Transverse colon (tissue), 4 donors: ENCODE results near the gene KRTAP5-9. TPM values are rescaled to one million over a fixed set of nuclear protein-coding genes. Genes with fewer than 3 reads are reported as not detected.

Experiments used
- DNase-seq: peaks from one replicate; pipeline ENCODE4 v3.0.0-alpha.2; 2019
- H3K27ac ChIP-seq, 4 donors: fragments of 200-600 bp; sonication (generic); 2 replicates each; pipeline ENCODE4 v1.5.1; 2016 to 2018; ENCODE audit warnings: inconsistent platforms in 4 of 4
- H3K27me3 ChIP-seq: fragments of 200-600 bp; sonication (generic); 2 replicates; pipeline ENCODE4 v1.5.1; 2017; ENCODE audit warnings: inconsistent platforms
- H3K36me3 ChIP-seq, 4 donors: fragments of 200-600 bp; sonication (generic); 2 replicates each; pipeline ENCODE4 v1.5.1; 2017 to 2019; ENCODE audit warnings: inconsistent platforms in 4 of 4
- H3K4me1 ChIP-seq, 4 donors: fragments of 200-600 bp; sonication (generic); 2 replicates each; pipeline ENCODE4 v1.5.1; 2017 to 2020; ENCODE audit warnings: inconsistent platforms in 4 of 4
- H3K4me3 ChIP-seq, 4 donors: fragments of 200-600 bp; sonication (generic); 1 replicate in 1 of 4; 2 replicates in 3 of 4; pipeline versions ENCODE4 v1.5.1 to v1.6.1; 2017 to 2019; ENCODE audit warnings: inconsistent platforms in 4 of 4
- H3K9me3 ChIP-seq, 2 donors: fragments of 200-600 bp; sonication (generic); 2 replicates each; pipeline ENCODE4 v1.5.1; 2017 to 2019; ENCODE audit warnings: inconsistent platforms in 2 of 2
- CTCF ChIP-seq, 5 experiments: fragments of 200-600 bp in 3 of 5; fragments of 450-650 bp in 2 of 5; sonication (generic) in 3 of 5; IDR thresholded peaks; 1 replicate in 2 of 5; 2 replicates in 3 of 5; pipeline ENCODE4 v1.5.1; 2016 to 2017; ENCODE audit warnings: antibody characterized with exemption in 5 of 5, inconsistent platforms in 3 of 5, mild to moderate bottlenecking in 2 of 5, moderate library complexity in 1 of 5
- EP300 ChIP-seq: sonication (generic); formaldehyde crosslinking; IDR thresholded peaks from one replicate; pipeline ENCODE4 v1.6.1; 2017; ENCODE audit warnings: antibody characterized with exemption, low read depth
- POLR2A ChIP-seq: fragments of 450-650 bp; IDR thresholded peaks from one replicate; pipeline ENCODE4 v1.6.1; 2016; ENCODE audit warnings: antibody characterized with exemption, mild to moderate bottlenecking, moderate library complexity
- POLR2AphosphoS5 ChIP-seq, 3 donors: sonication (generic); formaldehyde crosslinking; IDR thresholded peaks; one replicate each; pipeline ENCODE4 v1.6.1; 2016; ENCODE audit warnings: antibody characterized with exemption in 3 of 3
- WGBS, 2 donors: methylation state at CpG; one replicate each; pipeline ENCODE4 v1.1.5; 2018; ENCODE audit warnings: low coverage in 1 of 2; 5-methylcytosine and 5-hydroxymethylcytosine counted together
- in situ Hi-C, 4 donors: fragments of 200-750 bp; cut with MboI; loops; one replicate each; pipeline versions ENCODE4 v1.15.0 to v1.15.1; 2017; ENCODE audit warnings: low sequenced_read_pairs in 3 of 4, low pct_ligation_motif_present in 1 of 4, low pct_unique_long_range_greater_than_20kb in 1 of 4
- intact Hi-C: fragments of 100-400 bp; cut with DNase I; formaldehyde crosslinking; loops from one replicate; pipeline ENCODE4 v1.15.1; 2023; ENCODE audit warnings: low total_unique reads
- total RNA-seq, 4 donors: library from RNA; depleted of rRNA; stranded (reverse); fragments of >200 nt; gene quantifications; one replicate each; pipeline ENCODE4 v1.1.0, GENCODE V29; 2016

KRTAP5-9 gene
- total RNA-seq, 4 donors from 2014 or later, result 0.41 to 0.79 TPM; not detected in 2

GRCh38 chr11:71545405-71545966, 2.7 kb upstream of the KRTAP5-9 start:
- 89 to 91% methylated on average over 4 to 12 of the region's 12 CpGs for WGBS, 2 donors
- H3K27ac ChIP-seq, result no peak overlapping the region
- H3K27me3 ChIP-seq, result no peaks in the 10 kb centered on the region
- DNase-seq, result no peak
- H3K4me1 ChIP-seq, result no peaks in the 10 kb centered on the region
- H3K4me3 ChIP-seq, result no peak overlapping the region
- intact Hi-C loops (no loop called here), in situ Hi-C loops (no loop called here)
- no peaks in the 10 kb centered on the region for H3K9me3 ChIP-seq
- H3K36me3 ChIP-seq, result no peaks in the 10 kb centered on the region
- TF ChIP-seq POLR2A (no peak), POLR2AphosphoS5 (IDR thresholded peaks at IDR 0.05) (no peak), CTCF (IDR thresholded peaks at IDR 0.05) (no peak), EP300 (no peak)

- no peak for DNase-seq
- WGBS, 2 donors, result 47% methylated on average over 5 of the region's 5 CpGs; no CpG with 5 or more reads in 1 of the 2 donors
- intact Hi-C loops, result no loop called here
- in situ Hi-C loops, result no loop called here
- no peaks in the 10 kb centered on the region for H3K9me3 ChIP-seq
- H3K27ac ChIP-seq, result no peak overlapping the region
- H3K4me1 ChIP-seq, result no peaks in the 10 kb centered on the region
- H3K27me3 ChIP-seq, result no peaks in the 10 kb centered on the region
- TF ChIP-seq EP300 (no peak), CTCF (IDR thresholded peaks at IDR 0.05) (no peak), POLR2A (no peak)
- H3K36me3 ChIP-seq, result no peaks in the 10 kb centered on the region
- no peak overlapping the region for H3K4me3 ChIP-seq
Measured at GRCh38 chr11:71548716-71549151, 514 bp downstream of the KRTAP5-9 start.

GRCh38 chr11:71551711-71552110, 3.5 kb downstream of the KRTAP5-9 start:
- Histone ChIP-seq H3K4me1 (no peaks in the 10 kb centered on the region), H3K4me3 (no peak overlapping the region), H3K27ac (no peak overlapping the region), H3K27me3 (no peaks in the 10 kb centered on the region), H3K36me3 (no peaks in the 10 kb centered on the region), H3K9me3 (no peaks in the 10 kb centered on the region)
- 87 to 88% methylated on average over 1 of the region's 1 CpG for WGBS, 2 donors
- no peak for TF ChIP-seq POLR2A
- no peak for TF ChIP-seq POLR2AphosphoS5 (IDR thresholded peaks at IDR 0.05)
- no peak for TF ChIP-seq EP300
- no peak for TF ChIP-seq CTCF (IDR thresholded peaks at IDR 0.05)
- in situ Hi-C loops (no loop called here), intact Hi-C loops (no loop called here)
- no peak for DNase-seq

- Histone ChIP-seq H3K27me3 (no peaks in the 10 kb centered on the region), H3K4me3 (no peak overlapping the region), H3K27ac (no peak overlapping the region), H3K36me3 (no peaks in the 10 kb centered on the region), H3K4me1 (no peaks in the 10 kb centered on the region), H3K9me3 (no peaks in the 10 kb centered on the region)
- in situ Hi-C loops (no loop called here), intact Hi-C loops (no loop called here)
- WGBS, 2 donors, result 77% methylated on average over 5 of the region's 6 CpGs; no CpG with 5 or more reads in 1 of the 2 donors
- DNase-seq, result no peak
- TF ChIP-seq POLR2A, result no peak
- no peak for TF ChIP-seq CTCF (IDR thresholded peaks at IDR 0.05)
Measured at GRCh38 chr11:71554996-71555395, 6.8 kb downstream of the KRTAP5-9 start.
